ENCODE results near the gene SLC2A5.
"Not testable (repeated sequence)": the region's sequence is repeated elsewhere in the genome, so short reads cannot be mapped to it uniquely, and the experiment has no call there.

Gene SLC2A5

GRCh38 chr1:9009438-9010370 lies 59.7 kb downstream of the SLC2A5 start:
- Mint-ChIP-seq H3K27me3 (peaks cover 12% of the 10 kb centered on the region), H3K36me3 (ENCODE audit: low read depth) (no peaks in the 10 kb centered on the region), H3K4me3 (no peak overlapping the region), H3K27ac (no peak overlapping the region), H3K9me3 (no peaks in the 10 kb centered on the region), H3K4me1 (ENCODE audit: low read depth) (peaks cover 67% of the 10 kb centered on the region)
- intact Hi-C loops (cut with micrococcal nuclease): loop anchor here (1.0 to 5.0 kb wide), 3 partner anchors 58 to 92 kb away; partner anchors contain the start of gene SLC2A5

- Mint-ChIP-seq H3K4me1 (ENCODE audit: low read depth) (peaks cover 72% of the 10 kb centered on the region), H3K27ac (peak overlapping the region; percentile 74)
Observed at GRCh38 chr1:9008236-9008635, 61.2 kb downstream of the SLC2A5 start.

GRCh38 chr1:9006956-9007615 lies 62.3 kb downstream of the SLC2A5 start:
- H3K36me3 Mint-ChIP-seq (ENCODE audit: low read depth): no peaks in the 10 kb centered on the region
- H3K4me1 Mint-ChIP-seq (ENCODE audit: low read depth): peaks cover 68% of the 10 kb centered on the region
- H3K9me3 Mint-ChIP-seq: no peaks in the 10 kb centered on the region
- H3K4me3 Mint-ChIP-seq: no peak overlapping the region
- intact Hi-C loops (cut with micrococcal nuclease): loop anchor here (5.0 kb wide), 2 partner anchors 60 to 90 kb away; partner anchors contain the start of gene SLC2A5
- peaks cover 18% of the 10 kb centered on the region for H3K27me3 Mint-ChIP-seq
- H3K27ac Mint-ChIP-seq: peak overlapping the region; percentile 74

More at GRCh38 chr1:9008236-9008635, 61.2 kb downstream of the SLC2A5 start:
- intact Hi-C loops (cut with micrococcal nuclease): loop anchor here (5.0 kb wide), 2 partner anchors 59 to 91 kb away; partner anchors contain the start of gene SLC2A5
- Mint-ChIP-seq H3K9me3 (no peaks in the 10 kb centered on the region), H3K27me3 (peaks cover 14% of the 10 kb centered on the region), H3K4me3 (peak overlapping the region; percentile 7), H3K36me3 (ENCODE audit: low read depth) (no peaks in the 10 kb centered on the region)

GRCh38 chr1:9005395-9005708 lies 64.1 kb downstream of the SLC2A5 start:
- H3K27me3 Mint-ChIP-seq: peaks cover 14% of the 10 kb centered on the region

GRCh38 chr1:9004700-9005394 lies 64.6 kb downstream of the SLC2A5 start:
- H3K27ac Mint-ChIP-seq: no peak overlapping the region

More at GRCh38 chr1:9005395-9005708, 64.1 kb downstream of the SLC2A5 start:
- Mint-ChIP-seq H3K9me3 (no peaks in the 10 kb centered on the region), H3K4me3 (no peak overlapping the region), H3K27ac (no peak overlapping the region), H3K4me1 (ENCODE audit: low read depth) (peaks cover 51% of the 10 kb centered on the region), H3K36me3 (ENCODE audit: low read depth) (no peaks in the 10 kb centered on the region)
- intact Hi-C loops (cut with micrococcal nuclease): loop anchor here (5.0 kb wide), 2 partner anchors 62 to 88 kb away; partner anchors contain the start of gene SLC2A5

GRCh38 chr1:9004031-9004699 lies 65.3 kb downstream of the SLC2A5 start:
- intact Hi-C loops (cut with micrococcal nuclease): no loop called here
- Mint-ChIP-seq H3K4me1 (ENCODE audit: low read depth) (peaks cover 43% of the 10 kb centered on the region), H3K4me3 (no peak overlapping the region), H3K27me3 (peaks cover 14% of the 10 kb centered on the region), H3K9me3 (no peaks in the 10 kb centered on the region), H3K27ac (no peak overlapping the region), H3K36me3 (ENCODE audit: low read depth) (no peaks in the 10 kb centered on the region)

More at GRCh38 chr1:9004700-9005394, 64.6 kb downstream of the SLC2A5 start:
- H3K36me3 Mint-ChIP-seq (ENCODE audit: low read depth): no peaks in the 10 kb centered on the region
- H3K27me3 Mint-ChIP-seq: peaks cover 14% of the 10 kb centered on the region
- intact Hi-C loops (cut with micrococcal nuclease): loop anchor here (5.0 kb wide), 2 partner anchors 62 to 88 kb away; partner anchors contain the start of gene SLC2A5
- no peaks in the 10 kb centered on the region for H3K9me3 Mint-ChIP-seq
- no peak overlapping the region for H3K4me3 Mint-ChIP-seq
- peaks cover 46% of the 10 kb centered on the region for H3K4me1 Mint-ChIP-seq (ENCODE audit: low read depth)

GRCh38 chr1:9002215-9002560 lies 67.2 kb downstream of the SLC2A5 start:
- H3K27ac Mint-ChIP-seq; H3K36me3 Mint-ChIP-seq (ENCODE audit: low read depth); intact Hi-C loops (cut with micrococcal nuclease); H3K9me3 Mint-ChIP-seq; H3K4me3 Mint-ChIP-seq: not testable (repeated sequence)
- peaks cover 12% of the 10 kb centered on the region for H3K27me3 Mint-ChIP-seq
- H3K4me1 Mint-ChIP-seq (ENCODE audit: low read depth): peaks cover 26% of the 10 kb centered on the region

- H3K36me3 Mint-ChIP-seq (ENCODE audit: low read depth); H3K4me3 Mint-ChIP-seq; H3K27ac Mint-ChIP-seq; H3K9me3 Mint-ChIP-seq; intact Hi-C loops (cut with micrococcal nuclease): not testable (repeated sequence)
- H3K4me1 Mint-ChIP-seq (ENCODE audit: low read depth): peaks cover 20% of the 10 kb centered on the region
- H3K27me3 Mint-ChIP-seq: peaks cover 11% of the 10 kb centered on the region
Observed at GRCh38 chr1:9001534-9002214, 67.8 kb downstream of the SLC2A5 start.

GRCh38 chr1:8993962-8994675 lies 75.3 kb downstream of the SLC2A5 start:
- H3K4me1 Mint-ChIP-seq (ENCODE audit: low read depth); H3K4me3 Mint-ChIP-seq; H3K9me3 Mint-ChIP-seq; H3K36me3 Mint-ChIP-seq (ENCODE audit: low read depth); H3K27me3 Mint-ChIP-seq; H3K27ac Mint-ChIP-seq: not testable (repeated sequence)
- intact Hi-C loops (cut with micrococcal nuclease): loop anchor here (2.0 kb wide), 1 partner anchor 75 kb away; no protein-coding TSS in a partner anchor

GRCh38 chr1:8992936-8993687 lies 76.3 kb downstream of the SLC2A5 start:
- Mint-ChIP-seq H3K4me1 (ENCODE audit: low read depth) (no peaks in the 10 kb centered on the region), H3K9me3 (no peaks in the 10 kb centered on the region), H3K4me3 (no peak overlapping the region), H3K36me3 (ENCODE audit: low read depth) (no peaks in the 10 kb centered on the region), H3K27me3 (peaks cover 4% of the 10 kb centered on the region), H3K27ac (no peak overlapping the region)
- intact Hi-C loops (cut with micrococcal nuclease): loop anchor here (2.0 kb wide), 1 partner anchor 74 kb away; no protein-coding TSS in a partner anchor

- no peaks in the 10 kb centered on the region for H3K4me1 Mint-ChIP-seq (ENCODE audit: low read depth)
Observed at GRCh38 chr1:8989821-8990220, 79.6 kb downstream of the SLC2A5 start.

GRCh38 chr1:8989061-8989460 lies 80.4 kb downstream of the SLC2A5 start:
- intact Hi-C loops (cut with micrococcal nuclease): no loop called here
- H3K9me3 Mint-ChIP-seq: no peaks in the 10 kb centered on the region
- H3K4me3 Mint-ChIP-seq: no peak overlapping the region
- H3K4me1 Mint-ChIP-seq (ENCODE audit: low read depth): no peaks in the 10 kb centered on the region
- H3K27ac Mint-ChIP-seq: no peak overlapping the region
- peaks cover 8% of the 10 kb centered on the region for H3K27me3 Mint-ChIP-seq
- no peaks in the 10 kb centered on the region for H3K36me3 Mint-ChIP-seq (ENCODE audit: low read depth)

More at GRCh38 chr1:8989821-8990220, 79.6 kb downstream of the SLC2A5 start:
- Mint-ChIP-seq H3K36me3 (ENCODE audit: low read depth) (no peaks in the 10 kb centered on the region), H3K4me3 (no peak overlapping the region), H3K27ac (no peak overlapping the region), H3K9me3 (no peaks in the 10 kb centered on the region), H3K27me3 (peaks cover 8% of the 10 kb centered on the region)
- intact Hi-C loops (cut with micrococcal nuclease): no loop called here
